Purkinje cell (primary cell): ENCODE results near the gene SWI5. TPM values are rescaled to one million over a fixed set of nuclear protein-coding genes. Genes with fewer than 3 reads are reported as not detected.

ENCODE experiments used
- polyA plus RNA-seq: library from polyadenylated mRNA; unstranded; fragments of >200 nt; fragmentation: Nextera tagmentation; gene quantifications from 2 replicates; pipeline ENCODE4 v1.2.1, GENCODE V29; 2014

SWI5 gene
- 31.8 and 33.4 TPM in 2 replicates for polyA plus RNA-seq

DNA sequence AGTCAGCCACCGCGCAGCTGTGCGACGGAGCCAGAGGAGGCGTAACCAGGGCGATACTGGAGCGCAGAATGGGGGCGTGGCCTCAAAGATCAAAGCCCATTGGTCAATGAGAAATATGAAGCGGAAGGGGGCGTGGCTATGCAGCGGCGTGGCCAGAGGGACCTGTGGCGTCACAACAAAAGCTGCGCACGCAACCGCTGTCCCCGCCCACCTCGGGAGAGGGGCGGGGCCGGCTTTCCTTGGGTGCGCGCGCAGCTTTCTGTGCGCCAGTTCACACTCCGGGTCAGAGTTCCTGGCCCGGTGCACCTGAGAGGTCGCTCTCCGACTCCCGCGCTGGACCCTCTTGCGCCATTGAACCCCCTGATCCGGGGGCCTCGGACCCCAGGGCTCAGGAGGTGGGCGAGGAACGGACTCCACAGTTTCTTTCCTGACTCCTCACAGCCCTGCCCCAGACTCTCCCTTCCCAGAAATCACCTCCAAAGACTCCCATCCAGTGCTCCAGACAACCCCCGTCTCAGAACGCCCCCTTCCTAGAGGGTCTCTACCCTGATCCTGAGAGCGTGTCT is at the start of gene SWI5:
Gene SWI5 (plus strand): TSS at position 269 of the 566 bp plus-strand sequence.

GRCh38 chr9:128275198-128276007 is 673 bp upstream of the SWI5 start, which contains the start of gene GOLGA2:
GOLGA2 (minus strand) TSS chr9:128276007; CDS start chr9:128275976, 31 bp downstream.

GRCh38 chr9:128322404-128323211 is 46.5 kb downstream of the SWI5 start, which contains the start of the genes COQ4 and TRUB2:
COQ4 (plus strand) TSS chr9:128322839; CDS start chr9:128322859, 20 bp downstream.
TRUB2 (minus strand) TSS chr9:128322447; CDS start chr9:128322408, 39 bp downstream.

Other genes starting within 250 kb of the SWI5 start
- gene NAIF1, start 209.0 kb upstream of the SWI5 start, polyA plus RNA-seq: 2.3 and 4.7 TPM in 2 replicates
- gene SLC25A25, start 208.0 kb upstream of the SWI5 start, polyA plus RNA-seq: 5.9 and 7.0 TPM in 2 replicates
- 6.8 and 6.9 TPM in 2 replicates for gene PTGES2, start 148.5 kb upstream of the SWI5 start, polyA plus RNA-seq
- not detected in 2 replicates for gene LCN2, start 126.8 kb upstream of the SWI5 start, polyA plus RNA-seq
- 10.5 and 53.4 TPM in 2 replicates for gene BBLN, start 116.0 kb upstream of the SWI5 start, polyA plus RNA-seq
- gene CIZ1, start 84.7 kb upstream of the SWI5 start, polyA plus RNA-seq: 21.3 and 22.2 TPM in 2 replicates
- 35.0 and 55.1 TPM in 2 replicates for gene DNM1, start 72.9 kb upstream of the SWI5 start, polyA plus RNA-seq
- 33.1 and 34.8 TPM in 2 replicates for gene GOLGA2, start 269 bp upstream of the SWI5 start, polyA plus RNA-seq
- 1.9 and 9.7 TPM in 2 replicates for gene TRUB2, start 46.2 kb downstream of the SWI5 start, polyA plus RNA-seq
- 46.4 and 53.8 TPM in 2 replicates for gene COQ4, start 46.6 kb downstream of the SWI5 start, polyA plus RNA-seq
- gene SLC27A4, start 64.3 kb downstream of the SWI5 start, polyA plus RNA-seq: 10.0 and 14.7 TPM in 2 replicates
- gene URM1, start 95.1 kb downstream of the SWI5 start, polyA plus RNA-seq: 5.7 and 7.6 TPM in 2 replicates
- gene CERCAM, start 144.6 kb downstream of the SWI5 start, polyA plus RNA-seq: 0.14 and 1.6 TPM in 2 replicates
- 9.2 and 12.3 TPM in 2 replicates for gene ODF2, start 179.7 kb downstream of the SWI5 start, polyA plus RNA-seq
- gene GLE1, start 228.4 kb downstream of the SWI5 start, polyA plus RNA-seq: 8.3 and 13.0 TPM in 2 replicates